ENCODE data around the gene ADAMTSL4.
"Not testable (repeated sequence)": the region's sequence is repeated elsewhere in the genome, so short reads cannot be mapped to it uniquely, and the experiment has no call there.

The ADAMTSL4 gene

GRCh38 chr1:150555971-150556865 lies 7.0 kb downstream of the ADAMTSL4 start:
- DNase-seq (ENCODE audit: low spot score): no peak

- DNase-seq (ENCODE audit: low spot score): no peak
These were observed 7.9 kb downstream of the ADAMTSL4 start for GRCh38 chr1:150557065-150557600.

- no peak for DNase-seq (ENCODE audit: low spot score)
These were observed 8.6 kb downstream of the ADAMTSL4 start for GRCh38 chr1:150557813-150558212.

GRCh38 chr1:150558303-150558704 lies 9.1 kb downstream of the ADAMTSL4 start:
- no peak for DNase-seq (ENCODE audit: low spot score)

GRCh38 chr1:150558761-150559655 lies 9.8 kb downstream of the ADAMTSL4 start:
- no peak for DNase-seq (ENCODE audit: low spot score)

- no peak for DNase-seq (ENCODE audit: low spot score)
These were observed 10.4 kb downstream of the ADAMTSL4 start for GRCh38 chr1:150559656-150560010.

GRCh38 chr1:150560011-150560438 lies 10.8 kb downstream of the ADAMTSL4 start:
- DNase-seq (ENCODE audit: low spot score): peak; percentile 75

GRCh38 chr1:150560576-150561253 lies 11.5 kb downstream of the ADAMTSL4 start:
- DNase-seq (ENCODE audit: low spot score): peak; percentile 86

- peak; percentile 59 for DNase-seq (ENCODE audit: low spot score)
These were observed 12.2 kb downstream of the ADAMTSL4 start for GRCh38 chr1:150561254-150561973.

- DNase-seq (ENCODE audit: low spot score): peak; percentile 93
These were observed 12.8 kb downstream of the ADAMTSL4 start for GRCh38 chr1:150561974-150562445.

- DNase-seq (ENCODE audit: low spot score): peak; percentile 87
These were observed 13.5 kb downstream of the ADAMTSL4 start for GRCh38 chr1:150562446-150563339.

- DNase-seq (ENCODE audit: low spot score): peak; percentile 82
These were observed 14.3 kb downstream of the ADAMTSL4 start for GRCh38 chr1:150563340-150564038.

GRCh38 chr1:150564051-150564991 lies 15.1 kb downstream of the ADAMTSL4 start:
- peak; percentile 48 for DNase-seq (ENCODE audit: low spot score)

GRCh38 chr1:150565240-150565991 lies 16.2 kb downstream of the ADAMTSL4 start:
- DNase-seq (ENCODE audit: low spot score): not testable (repeated sequence)

- no peak for DNase-seq (ENCODE audit: low spot score)
These were observed 17.6 kb downstream of the ADAMTSL4 start for GRCh38 chr1:150566589-150567340.

GRCh38 chr1:150567341-150567716 lies 18.1 kb downstream of the ADAMTSL4 start:
- DNase-seq (ENCODE audit: low spot score): peak; percentile 89

Measured in CD4-positive, alpha-beta T cell treated with Interleukin-15 for 4 hours (primary cell).